Stimulated activated CD8-positive, alpha-beta memory T cell treated with anti-CD3 and anti-CD28 coated beads, Interleukin-2, amount 100 ng/mL, for 1 hour (primary cell): ENCODE data around the gene FAM107B.
"Not testable (repeated sequence)": the region's sequence is repeated elsewhere in the genome, so short reads cannot be mapped to it uniquely, and the experiment has no call there.

Experiments used
- DNase-seq, 2 donors: peaks; one replicate each; pipeline ENCODE4 v3.0.0-alpha.2; 2020; ENCODE audit warnings: low read depth in 2 of 2

Gene FAM107B

DNA sequence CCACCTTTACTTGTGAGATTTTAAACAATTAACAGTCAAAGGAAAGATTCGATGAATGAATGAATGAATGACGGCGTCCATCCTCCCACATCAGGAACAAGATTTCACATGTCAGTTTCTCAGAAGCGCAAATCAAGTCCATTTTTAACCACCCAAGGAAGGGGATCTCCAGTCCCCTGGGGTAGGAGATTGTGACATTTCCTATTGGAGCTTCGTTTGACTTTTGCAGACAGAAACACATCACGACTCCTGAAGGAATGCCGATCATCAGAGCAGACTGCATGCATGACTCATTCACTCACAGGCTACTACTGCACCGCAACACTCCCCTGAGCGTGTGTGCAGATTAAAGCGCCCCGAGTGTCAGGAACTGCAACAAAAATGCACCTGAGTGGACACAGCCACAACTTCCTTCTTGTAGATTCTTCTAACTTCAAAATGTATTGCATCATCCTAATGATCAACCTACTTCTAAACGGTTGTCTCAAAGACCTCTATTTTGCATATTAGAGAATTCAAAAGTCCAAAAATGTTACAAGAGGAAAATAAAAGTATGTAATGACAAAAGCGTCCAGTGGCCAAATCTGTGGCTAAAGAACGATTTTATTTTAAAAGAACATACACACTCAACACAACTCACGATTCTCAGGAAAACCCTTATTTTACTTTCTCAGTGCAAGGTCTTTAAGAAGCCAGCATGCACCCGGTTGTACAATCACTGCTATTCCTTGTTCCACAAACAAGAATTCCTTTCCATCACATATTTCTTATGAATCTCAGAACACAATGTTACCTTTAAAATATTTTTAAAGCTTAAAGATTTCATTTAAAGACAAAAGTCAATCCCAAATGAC, 172.6 kb downstream of the FAM107B start:
- no peak for DNase-seq

DNA sequence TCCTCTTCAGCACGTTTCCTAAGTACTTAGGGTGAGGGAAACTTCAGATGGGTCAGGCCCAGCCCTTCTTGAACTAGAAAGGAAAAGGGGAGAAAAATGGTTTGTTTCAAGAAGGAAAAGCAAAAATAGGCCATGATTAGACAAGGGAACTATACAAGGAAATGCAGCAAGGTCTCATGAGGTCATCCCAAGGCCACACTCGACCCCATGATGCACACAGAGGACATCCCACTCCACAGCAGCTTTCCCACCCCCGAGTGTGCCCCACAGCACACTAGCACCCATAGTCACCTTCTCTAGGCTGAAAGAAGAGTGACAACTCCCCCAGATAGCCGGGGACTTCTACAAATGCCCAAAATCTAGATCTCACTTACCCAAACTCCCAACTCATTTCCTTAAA, 173.4 kb downstream of the FAM107B start:
- DNase-seq, result no peak

- DNase-seq, result no peak
Measured at GRCh38 chr10:14600065-14600464, 174.6 kb downstream of the FAM107B start.

GRCh38 chr10:14598809-14599764, 175.6 kb downstream of the FAM107B start:
- DNase-seq, result no peak

DNA sequence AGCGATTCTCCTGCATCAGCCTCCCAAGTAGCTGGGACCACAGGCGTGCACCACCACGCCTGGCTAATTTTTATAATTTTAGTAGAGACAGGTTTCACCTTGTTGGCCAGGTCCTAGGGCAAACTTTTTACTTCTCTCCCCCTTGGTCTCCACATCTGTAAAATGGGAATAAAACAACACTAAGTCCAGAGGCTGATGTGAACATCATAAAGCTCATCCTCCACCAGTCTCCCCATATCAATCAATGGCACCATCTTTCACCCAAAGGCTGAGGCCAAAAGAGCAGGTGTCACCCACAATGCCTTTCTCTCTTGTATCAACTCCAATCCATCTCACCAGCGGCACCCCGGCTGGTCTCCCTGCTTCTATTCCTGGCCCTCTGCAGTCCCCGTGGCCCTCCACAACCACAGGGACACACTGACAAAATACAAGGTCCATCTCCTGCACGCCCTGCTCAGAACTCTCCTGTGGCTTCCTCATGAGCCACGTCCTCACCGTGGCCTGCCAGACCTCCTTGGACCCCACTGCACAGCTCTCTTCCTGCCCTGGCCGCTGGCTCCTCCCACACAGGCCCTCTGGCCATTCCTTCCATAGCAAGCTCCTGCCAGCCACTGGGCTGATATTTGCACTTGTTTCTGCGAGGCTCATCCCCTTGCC, 179.0 kb downstream of the FAM107B start:
- DNase-seq, result no peak

GRCh38 chr10:14594878-14595525, 179.7 kb downstream of the FAM107B start:
- no peak for DNase-seq

GRCh38 chr10:14593806-14594205, 180.9 kb downstream of the FAM107B start:
- no peak for DNase-seq

- DNase-seq, result no peak
Measured at GRCh38 chr10:14592566-14592965, 182.1 kb downstream of the FAM107B start.

DNA sequence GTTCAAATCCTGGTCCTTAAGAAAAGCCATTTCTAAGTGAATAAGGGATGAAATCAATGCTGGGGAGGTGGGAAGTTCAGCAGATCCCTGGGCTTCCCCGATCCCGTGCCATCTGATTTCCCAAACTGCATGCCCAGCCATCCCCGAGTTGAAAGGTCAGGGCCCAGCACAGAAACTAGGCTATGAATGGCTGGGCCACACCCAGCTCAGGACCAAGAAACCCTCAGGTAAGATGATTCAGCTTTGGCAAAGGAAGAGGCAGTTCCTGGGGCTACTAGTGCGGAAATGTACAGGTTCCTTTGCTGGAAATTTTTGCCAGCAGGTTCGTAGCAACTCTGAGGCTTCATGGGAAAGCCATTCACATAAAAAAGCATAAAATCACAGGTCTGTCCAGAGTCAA, 182.7 kb downstream of the FAM107B start:
- DNase-seq, result no peak

GRCh38 chr10:14588938-14589294, 185.8 kb downstream of the FAM107B start:
- not testable (repeated sequence) for DNase-seq

GRCh38 chr10:14588084-14588937, 186.4 kb downstream of the FAM107B start:
- DNase-seq, result no peak

GRCh38 chr10:14587540-14588083, 187.1 kb downstream of the FAM107B start:
- no peak for DNase-seq

DNA sequence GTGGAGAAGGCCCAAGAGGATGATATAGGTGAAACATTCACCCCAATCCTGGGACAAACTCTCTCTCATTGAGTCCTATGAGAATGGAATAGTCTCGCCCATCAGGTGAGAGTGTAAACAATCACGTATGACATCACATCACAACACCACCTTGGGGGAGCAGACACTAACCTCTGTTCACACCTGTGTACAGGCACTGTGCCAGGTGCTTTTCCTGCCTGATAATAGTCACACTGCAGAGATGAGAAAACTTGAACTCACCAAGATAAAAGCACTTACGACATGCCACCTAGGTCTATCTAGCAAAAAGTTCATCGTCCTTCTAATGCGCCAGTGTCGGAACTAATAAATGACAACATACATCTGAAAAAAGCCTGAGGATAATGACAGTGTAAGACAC, 187.8 kb downstream of the FAM107B start:
- no peak for DNase-seq

GRCh38 chr10:14585287-14586193, 189.2 kb downstream of the FAM107B start:
- DNase-seq, result no peak

- no peak for DNase-seq
Measured at GRCh38 chr10:14584661-14585060, 190.0 kb downstream of the FAM107B start.

DNA sequence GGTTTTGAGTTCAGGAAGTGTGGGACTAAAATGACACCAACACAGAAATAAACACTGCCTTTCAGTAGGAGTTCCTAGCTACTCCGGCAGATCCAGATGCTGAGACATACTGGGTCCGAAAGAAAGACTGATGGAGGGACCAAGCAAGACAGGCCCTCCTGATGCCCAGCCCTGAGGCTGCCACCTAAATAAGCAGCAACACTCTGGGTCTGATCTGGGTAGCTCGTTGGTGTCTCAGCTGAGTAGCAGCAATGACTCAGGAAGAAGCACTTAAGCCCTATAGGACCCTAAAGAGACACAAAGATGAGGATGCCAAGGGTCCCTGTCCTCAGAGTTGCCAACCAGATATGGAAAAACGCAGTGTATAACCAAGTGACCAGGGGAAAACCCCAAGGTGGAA, 190.7 kb downstream of the FAM107B start:
- DNase-seq, result no peak

DNA sequence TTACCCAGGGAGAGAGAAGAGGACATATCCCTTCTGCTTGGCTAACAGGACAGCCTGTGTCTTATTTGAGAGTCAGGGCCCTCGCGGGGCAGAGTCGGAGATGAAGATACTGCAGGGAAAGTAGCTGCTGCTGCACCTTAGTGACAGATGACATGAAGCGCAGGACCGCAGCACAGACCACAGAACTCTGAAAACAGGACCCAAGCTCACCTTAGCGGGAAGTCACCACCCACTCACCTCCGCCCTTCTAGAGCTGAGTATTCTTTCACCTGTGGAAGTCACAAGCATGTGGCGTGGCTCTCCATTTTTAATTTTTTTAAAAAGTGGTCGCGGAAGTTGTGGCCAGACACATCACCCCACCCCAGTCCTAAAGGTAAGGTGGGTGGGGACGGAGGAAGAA, 191.4 kb downstream of the FAM107B start:
- peak in 1 of 2 donors; percentile 60 for DNase-seq

DNA sequence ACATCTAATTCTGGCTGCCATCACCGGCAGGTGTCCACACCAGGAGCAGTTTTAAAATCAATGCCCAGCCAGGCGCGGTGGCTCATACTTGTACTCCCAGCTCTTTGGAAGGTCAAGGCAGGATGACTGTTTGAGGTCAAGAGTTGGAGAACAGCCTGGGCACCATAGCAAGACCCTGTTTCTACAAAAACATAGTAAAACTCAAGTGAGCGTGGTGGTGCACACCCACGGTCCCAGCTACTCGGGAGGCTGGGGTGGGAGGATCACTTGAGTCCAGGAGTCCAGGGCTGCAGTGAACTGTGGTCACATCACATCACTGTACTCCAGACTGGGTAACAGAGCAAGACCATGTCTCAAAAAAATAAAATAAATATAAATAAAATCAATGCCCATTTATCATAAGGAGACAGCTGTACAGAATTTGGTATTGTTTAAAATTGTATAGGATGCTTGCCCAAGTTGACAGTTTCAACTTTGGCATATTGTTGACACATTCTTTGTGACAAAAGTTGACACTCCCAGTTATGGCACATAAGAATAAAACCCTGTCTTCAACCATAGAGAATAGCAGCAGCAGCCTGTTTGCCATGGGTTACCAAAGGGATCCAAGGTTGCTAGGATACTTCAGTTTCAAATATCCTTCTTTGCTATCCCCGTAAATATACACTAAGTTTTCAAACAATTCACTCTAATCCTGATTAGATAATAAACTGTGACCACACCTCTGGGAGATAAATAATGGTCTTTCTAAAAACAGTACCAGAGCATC, 193.0 kb downstream of the FAM107B start:
- DNase-seq, result no peak
